Activated CD4-positive, alpha-beta T cell treated with anti-CD3 and anti-CD28 coated beads, Interleukin-2, amount 50 U/mL, for 1 hour (primary cell): ENCODE data around the gene NME8.

Experiments
- DNase-seq: peaks from one replicate; pipeline ENCODE4 v3.0.0-alpha.2; 2020

Gene NME8

DNA sequence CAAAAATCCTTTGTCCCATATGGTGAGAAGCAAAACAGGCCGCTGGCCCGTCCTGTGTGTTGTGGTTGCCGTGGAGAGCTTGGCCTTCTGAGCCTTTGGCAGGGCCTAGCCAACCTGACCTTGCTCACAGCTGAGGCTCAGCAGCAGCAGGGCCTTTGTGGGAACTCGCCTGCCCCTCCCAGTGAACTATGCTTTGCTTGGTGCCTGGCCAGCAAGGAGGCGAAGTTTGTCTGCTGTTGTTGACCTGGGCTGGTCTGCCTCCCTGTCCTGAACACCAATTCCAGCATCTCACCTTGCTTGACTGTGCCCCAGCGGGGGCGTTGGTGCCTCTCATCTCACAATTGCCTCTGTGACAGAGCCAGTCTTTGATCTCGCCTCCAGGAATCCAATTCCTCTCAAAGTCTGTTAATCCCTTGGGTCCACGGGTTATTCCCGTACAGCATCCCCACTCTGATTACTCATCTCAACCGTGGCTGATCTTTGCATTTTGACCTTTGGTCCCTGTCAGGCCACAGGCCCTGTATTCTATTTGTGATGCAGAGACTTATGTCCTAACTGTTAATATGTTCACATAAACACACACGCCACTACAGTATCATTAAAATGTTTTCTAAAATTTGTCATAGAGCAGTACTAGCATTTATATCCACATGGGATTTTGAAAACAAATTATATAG, 94.7 kb downstream of the NME8 start:
- DNase-seq, result no peak

DNA sequence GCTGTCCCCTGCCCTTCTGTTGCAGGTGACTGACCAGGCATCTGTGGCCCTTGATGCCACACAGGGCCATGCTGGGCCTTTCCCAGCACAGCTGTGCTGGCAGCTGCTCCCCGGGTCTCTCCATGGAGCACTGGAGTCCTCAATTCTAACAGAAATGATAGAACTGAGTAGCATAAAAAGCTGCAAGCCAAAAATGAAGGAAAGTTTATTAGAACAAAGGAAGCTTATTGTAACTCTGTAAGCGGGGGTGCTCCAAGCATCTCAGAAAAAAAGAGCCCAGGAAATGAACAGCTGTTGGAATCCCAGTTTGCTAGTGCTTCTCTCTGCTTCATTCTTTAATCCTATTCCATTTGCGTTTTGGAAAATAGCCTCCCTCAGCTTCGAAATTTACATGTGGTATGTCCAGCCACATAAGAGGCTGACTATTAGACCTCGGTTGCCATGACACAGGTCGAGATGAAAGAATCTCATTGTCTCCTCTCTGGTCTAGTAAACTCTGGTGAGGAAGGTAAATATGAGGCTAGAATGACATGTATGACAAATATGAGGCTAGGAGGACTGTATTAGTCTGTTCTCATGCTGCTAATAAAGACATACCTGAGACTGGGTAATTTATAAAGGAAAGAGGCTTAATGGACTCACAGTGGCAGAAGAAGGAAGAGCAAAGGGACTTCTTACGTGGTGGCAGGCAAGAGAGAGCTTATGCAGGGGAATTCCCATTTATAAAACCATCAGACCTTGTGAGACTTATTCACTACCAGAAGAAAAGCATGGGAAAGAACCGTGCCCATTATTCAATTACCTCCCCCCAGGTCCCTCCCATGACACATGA, 95.7 kb downstream of the NME8 start:
- DNase-seq, result no peak

DNA sequence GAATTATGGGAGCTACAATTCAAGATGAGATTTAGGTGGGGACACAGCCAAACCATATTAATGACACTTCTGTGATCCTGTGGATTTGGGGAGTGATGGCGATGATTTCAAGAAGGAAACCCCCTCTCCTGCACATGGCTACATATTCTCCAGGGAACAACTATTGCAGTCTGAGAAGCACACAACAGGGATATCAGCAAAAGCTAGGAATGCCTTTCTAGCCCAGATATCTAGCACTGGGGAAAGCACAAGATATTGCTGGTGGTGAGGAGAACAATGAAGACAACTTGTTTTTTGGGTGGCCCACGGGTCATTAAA, 96.3 kb downstream of the NME8 start:
- no peak for DNase-seq

DNA sequence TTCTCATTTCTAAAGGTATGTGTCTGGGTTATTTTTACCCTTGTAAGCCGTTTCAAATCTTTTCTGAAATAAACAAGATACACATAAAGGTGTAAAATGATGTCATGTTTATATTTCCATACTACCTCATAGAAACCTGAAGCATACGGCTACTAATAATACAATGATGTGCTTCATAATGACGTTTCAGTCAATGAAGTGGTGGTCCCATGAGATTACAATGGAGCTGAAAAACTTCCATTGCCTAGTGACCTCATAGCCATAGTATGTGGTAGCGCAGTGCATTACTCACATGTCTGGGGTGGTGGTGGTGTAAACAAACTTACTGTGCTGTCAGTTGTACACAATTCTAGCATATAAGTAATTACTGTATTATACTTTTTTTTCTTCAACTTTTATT, 96.9 kb downstream of the NME8 start:
- no peak for DNase-seq

DNA sequence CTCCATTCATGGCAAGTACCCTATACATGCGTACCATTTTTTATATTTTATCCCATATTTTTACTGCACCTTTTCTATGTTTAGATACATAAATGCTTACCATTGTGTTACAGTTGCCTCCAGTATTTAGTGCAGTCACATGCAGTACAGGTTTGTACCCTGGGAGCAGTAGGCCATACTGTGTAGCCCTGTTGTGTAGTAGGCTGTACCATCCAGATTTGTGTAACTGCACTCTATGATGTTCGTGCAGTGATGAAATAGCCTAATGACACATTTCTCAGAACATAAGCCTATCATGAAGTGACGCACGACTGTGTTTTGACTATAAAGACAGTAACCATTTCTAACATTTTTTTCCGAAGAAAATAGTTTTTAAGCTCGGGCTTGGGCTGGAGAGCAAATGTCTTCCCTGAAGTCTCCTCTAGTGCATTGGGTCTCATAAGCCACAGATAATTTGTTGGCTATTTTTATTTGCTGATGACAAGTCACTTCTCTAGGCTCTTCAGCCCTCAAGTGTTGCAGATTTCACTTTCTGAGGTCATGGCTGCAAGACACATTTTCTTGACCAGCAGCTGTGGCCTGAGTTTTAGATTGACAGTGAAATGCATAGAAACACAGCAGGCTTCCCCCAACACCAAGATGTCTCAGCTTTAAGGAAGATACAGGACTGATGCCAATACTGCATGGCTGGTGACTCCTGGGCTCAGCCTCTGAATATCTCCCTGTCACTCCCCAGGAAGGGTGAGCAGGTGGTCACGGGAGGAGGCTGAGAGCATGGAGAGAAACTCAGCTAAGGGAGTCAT, 98.9 kb downstream of the NME8 start:
- no peak for DNase-seq

DNA sequence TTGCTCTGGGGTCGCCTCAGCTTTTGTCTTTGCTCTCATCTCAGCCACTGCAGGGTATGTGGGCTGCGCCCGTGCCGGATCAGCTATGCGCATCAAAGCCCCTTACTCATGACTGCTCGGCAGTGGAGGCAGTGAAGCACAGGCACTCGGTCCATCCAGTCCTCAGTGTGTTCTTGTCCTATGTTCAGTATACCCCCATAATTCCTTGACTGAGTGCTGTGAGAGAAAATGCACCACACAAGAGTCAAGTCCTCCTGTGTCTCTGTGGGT, 99.5 kb downstream of the NME8 start:
- DNase-seq, result no peak
